Calu3 (cell line): ENCODE measurements around the gene LIPC. TPM values are rescaled to one million over a fixed set of nuclear protein-coding genes. Genes with fewer than 3 reads are reported as not detected.

Experiments
- BruUV-seq: library from RNA; stranded (reverse); fragments of 400-500 nt; replicated peaks from 2 replicates; lab custom pipeline; 2021; lab: Mats Ljungman, UMichigan
- CTCF ChIA-PET: fragments of 300-600 bp; sonication (Branson Sonifier 250); formaldehyde crosslinking; loops from one replicate; lab custom pipeline; 2022; ENCODE audit warnings: antibody characterized with exemption; lab: Charles Lee
- DNase-seq: peaks from one replicate; pipeline ENCODE4 v3.0.0; 2022
- H3K27ac Mint-ChIP-seq: one replicate; pipeline ENCODE4 v1.8.0; 2022; ENCODE audit warnings: mixed read lengths; ENCODE audit not compliant: unreplicated experiment
- H3K27me3 Mint-ChIP-seq: one replicate; pipeline ENCODE4 v1.8.0; 2022; ENCODE audit warnings: mixed read lengths; ENCODE audit not compliant: unreplicated experiment
- H3K36me3 Mint-ChIP-seq: one replicate; pipeline ENCODE4 v1.8.0; 2022; ENCODE audit warnings: mild to moderate bottlenecking, moderate library complexity, mixed read lengths; ENCODE audit not compliant: insufficient read depth, unreplicated experiment
- H3K4me1 Mint-ChIP-seq: one replicate; pipeline ENCODE4 v1.8.0; 2022; ENCODE audit warnings: mild to moderate bottlenecking, low read depth, mixed read lengths; ENCODE audit not compliant: unreplicated experiment
- H3K4me3 Mint-ChIP-seq: one replicate; pipeline ENCODE4 v1.8.0; 2022; ENCODE audit warnings: mild to moderate bottlenecking, low read depth, moderate library complexity, mixed read lengths; ENCODE audit not compliant: unreplicated experiment
- H3K9me3 Mint-ChIP-seq: one replicate; pipeline ENCODE4 v1.8.0; 2022; ENCODE audit warnings: low read depth, mixed read lengths; ENCODE audit not compliant: unreplicated experiment
- CTCF ChIP-seq: fragments of 200-600 bp; IDR thresholded peaks from one replicate; pipeline ENCODE4 v1.8.0; 2022; ENCODE audit warnings: antibody characterized with exemption; ENCODE audit not compliant: unreplicated experiment
- intact Hi-C: fragments of 100-400 bp; cut with micrococcal nuclease; formaldehyde crosslinking; loops from one replicate; pipeline ENCODE4 v1.10.0; 2022; ENCODE audit not compliant: unreplicated experiment
- total RNA-seq: library from RNA; stranded (reverse); gene quantifications from 2 replicates; pipeline ENCODE4 v1.2.3, GENCODE V29; 2022

The LIPC gene
- total RNA-seq, 1 experiment from 2014 or later: not detected

GRCh38 chr15:58535337-58535736 lies 103.5 kb downstream of the LIPC start:
- CTCF ChIA-PET: interaction anchor here (0.5 kb wide), 1 partner anchor 41 kb away, joined by 4 read pairs; no protein-coding TSS in a partner anchor
- TF ChIP-seq CTCF: no peak

GRCh38 chr15:58535894-58536293 lies 104.1 kb downstream of the LIPC start:
- Mint-ChIP-seq H3K4me1 (peaks cover 7% of the 10 kb centered on the region), H3K36me3 (no peaks in the 10 kb centered on the region), H3K27ac (no peak overlapping the region), H3K4me3 (no peak overlapping the region), H3K9me3 (no peaks in the 10 kb centered on the region), H3K27me3 (no peaks in the 10 kb centered on the region)
- no TSS peak for BruUV-seq
- CTCF ChIA-PET: no interaction called here
- DNase-seq: no peak
- intact Hi-C loops: no loop called here
- no peak for TF ChIP-seq CTCF

More at GRCh38 chr15:58535337-58535736, 103.5 kb downstream of the LIPC start:
- Mint-ChIP-seq H3K27ac (no peak overlapping the region), H3K36me3 (no peaks in the 10 kb centered on the region), H3K27me3 (no peaks in the 10 kb centered on the region), H3K4me3 (no peak overlapping the region), H3K4me1 (peaks cover 7% of the 10 kb centered on the region), H3K9me3 (no peaks in the 10 kb centered on the region)
- no TSS peak for BruUV-seq
- DNase-seq: no peak
- intact Hi-C loops: no loop called here

- no TSS peak for BruUV-seq
- TF ChIP-seq CTCF: no peak
- CTCF ChIA-PET: no interaction called here
- H3K36me3 Mint-ChIP-seq: no peaks in the 10 kb centered on the region
- H3K27me3 Mint-ChIP-seq: no peaks in the 10 kb centered on the region
- DNase-seq: no peak
- no peak overlapping the region for H3K27ac Mint-ChIP-seq
- no peak overlapping the region for H3K4me3 Mint-ChIP-seq
- intact Hi-C loops: no loop called here
- peaks cover 7% of the 10 kb centered on the region for H3K4me1 Mint-ChIP-seq
- no peaks in the 10 kb centered on the region for H3K9me3 Mint-ChIP-seq
These were observed 104.6 kb downstream of the LIPC start for GRCh38 chr15:58536414-58536813.

GRCh38 chr15:58537033-58537432 lies 105.2 kb downstream of the LIPC start:
- Mint-ChIP-seq H3K4me1 (peaks cover 7% of the 10 kb centered on the region), H3K4me3 (no peak overlapping the region), H3K9me3 (no peaks in the 10 kb centered on the region), H3K36me3 (no peaks in the 10 kb centered on the region), H3K27ac (no peak overlapping the region), H3K27me3 (no peaks in the 10 kb centered on the region)
- no TSS peak for BruUV-seq
- DNase-seq: no peak
- no peak for TF ChIP-seq CTCF
- intact Hi-C loops: no loop called here
- CTCF ChIA-PET: no interaction called here
